Myocyte (in vitro differentiated cells): ENCODE data around the gene BRAT1. TPM values are rescaled to one million over a fixed set of nuclear protein-coding genes. Genes with fewer than 3 reads are reported as not detected.

ENCODE experiments used
- DNase-seq: peaks from one replicate; pipeline ENCODE4 v3.0.0-alpha.2; 2012; ENCODE audit warnings: low read depth
- microRNA-seq: library from miRNA; unstranded; fragments of <30 nt; microRNA quantifications from one replicate; pipeline ENCODE4, GENCODE V29; 2016
- total RNA-seq: library from RNA; depleted of rRNA; stranded (reverse); fragments of >200 nt; gene quantifications from 2 replicates; pipeline ENCODE4 v1.2.3, GENCODE V29; 2014

Gene BRAT1
- total RNA-seq, 1 donor from 2014 or later = 43.1 TPM

GRCh38 chr7:2500701-2501100, 54.6 kb downstream of the BRAT1 start:
- DNase-seq = no peak

GRCh38 chr7:2499719-2500430, 55.4 kb downstream of the BRAT1 start:
- no peak for DNase-seq

GRCh38 chr7:2499181-2499580, 56.1 kb downstream of the BRAT1 start:
- no peak for DNase-seq

DNA sequence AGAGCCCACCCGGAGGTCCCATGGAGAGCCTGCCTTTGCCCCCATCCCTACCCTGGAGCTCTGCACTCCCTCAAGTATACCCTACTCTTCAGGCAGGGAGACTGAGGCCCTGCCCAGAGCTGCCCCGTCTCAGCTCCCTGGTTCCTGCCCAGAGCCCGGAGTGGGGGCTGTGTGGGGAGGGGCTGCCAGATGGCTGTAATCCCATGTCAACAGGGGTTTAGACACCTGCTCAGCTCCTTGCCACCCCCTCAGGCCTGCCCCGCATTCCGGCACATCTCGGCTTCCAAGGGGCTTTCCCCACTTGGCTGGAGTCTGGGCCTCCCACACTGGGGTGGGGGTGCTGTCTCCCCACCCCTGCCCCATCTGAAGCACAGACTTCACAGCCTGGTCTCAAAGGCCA, 56.6 kb downstream of the BRAT1 start:
- DNase-seq = no peak

- DNase-seq = peak; percentile 77
Observed at GRCh38 chr7:2497500-2498336, 57.6 kb downstream of the BRAT1 start.

DNA sequence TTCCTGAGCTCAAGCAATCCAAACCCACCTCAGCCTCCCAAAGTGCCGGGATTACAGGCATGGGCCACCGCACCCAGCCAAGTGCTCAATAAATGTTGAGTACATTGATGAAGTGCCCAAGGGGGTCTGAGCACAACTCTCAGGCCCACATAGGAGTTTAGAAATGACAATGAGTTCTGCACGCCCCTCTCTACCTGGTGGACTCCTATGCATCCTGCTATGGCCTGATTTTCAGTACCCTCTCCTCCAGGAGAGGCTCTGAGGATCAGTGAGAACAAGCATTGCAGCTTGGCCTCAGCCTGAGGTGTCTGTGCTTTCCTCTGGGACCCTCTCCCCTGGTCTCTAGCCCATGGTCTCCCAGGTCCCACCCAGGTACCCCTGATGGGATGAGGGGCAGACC, 58.3 kb downstream of the BRAT1 start:
- DNase-seq = no peak

- DNase-seq = no peak
Observed at GRCh38 chr7:2496375-2496774, 58.9 kb downstream of the BRAT1 start.

- no peak for DNase-seq
Observed at GRCh38 chr7:2495418-2496299, 59.7 kb downstream of the BRAT1 start.

DNA sequence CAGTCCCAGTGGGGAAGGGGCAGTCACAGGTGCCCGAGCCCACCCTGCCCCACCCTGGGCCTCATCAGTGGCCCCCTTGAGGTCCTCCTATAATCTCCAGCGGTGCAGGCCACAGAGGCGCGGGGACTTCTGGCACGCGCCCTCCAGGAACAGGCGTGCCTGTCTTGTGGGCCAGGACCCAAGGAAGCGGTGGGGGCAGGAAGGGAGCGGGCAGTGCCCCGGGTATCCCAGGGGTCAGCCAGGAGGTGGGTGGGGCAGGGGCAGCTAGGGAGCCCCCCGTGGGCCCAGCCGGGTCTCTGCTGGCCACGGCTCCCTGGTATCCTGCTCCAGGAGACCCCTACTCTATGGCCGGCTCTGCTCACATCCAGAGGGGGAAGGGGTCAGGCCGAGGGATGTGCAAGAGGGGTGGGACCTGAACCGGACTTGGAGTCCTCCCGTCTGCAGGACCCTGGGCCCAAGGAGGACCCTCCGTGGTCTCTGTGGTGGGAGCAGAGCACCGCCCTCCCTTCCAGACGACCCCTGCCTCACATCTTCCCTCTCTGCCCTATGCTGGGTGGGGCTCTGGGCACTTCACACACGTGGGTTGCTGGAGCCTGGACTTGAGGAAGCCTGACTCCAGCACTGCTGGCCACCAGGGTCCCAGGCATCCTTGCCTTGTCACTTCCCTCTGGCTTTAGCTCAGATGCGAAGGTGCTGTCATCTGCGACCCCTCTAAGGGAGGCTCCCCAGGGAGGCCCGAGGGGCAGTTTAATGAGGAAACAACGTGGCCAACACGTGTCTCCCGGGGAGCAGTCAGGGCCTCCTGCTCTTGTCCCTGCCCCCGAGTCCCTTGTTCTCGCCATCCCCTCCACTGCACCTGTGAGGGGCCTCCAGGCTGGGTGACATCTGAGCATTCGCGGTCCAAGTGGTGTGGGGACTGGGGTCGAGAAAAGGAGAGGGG, 60.9 kb downstream of the BRAT1 start:
- no peak for DNase-seq

GRCh38 chr7:2493205-2494164, 61.8 kb downstream of the BRAT1 start:
- DNase-seq = no peak

GRCh38 chr7:2492038-2492437, 63.3 kb downstream of the BRAT1 start:
- DNase-seq = no peak

DNA sequence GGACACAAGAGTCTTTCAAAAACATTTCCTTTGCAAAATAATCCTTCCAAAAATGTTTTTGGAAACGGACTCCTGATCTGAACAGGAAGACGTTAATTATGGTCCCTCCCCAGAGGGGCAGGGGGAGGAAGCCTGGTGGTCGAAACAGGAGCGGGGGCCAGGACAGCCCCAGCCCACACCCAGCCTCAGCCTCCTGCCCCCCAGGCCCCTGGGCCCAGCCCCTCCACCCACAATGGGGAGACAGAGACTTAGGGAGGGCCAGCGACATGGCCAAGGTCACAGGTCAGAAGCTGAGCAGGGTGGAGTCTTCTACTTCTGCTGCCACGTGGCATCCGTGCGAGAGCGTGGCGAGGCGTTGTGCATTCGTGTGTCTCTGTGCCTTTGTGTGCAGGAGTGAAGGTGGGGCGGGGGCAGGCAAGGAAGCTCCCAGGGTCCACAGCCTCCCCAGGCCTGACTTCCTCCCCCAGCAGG, 65.1 kb downstream of the BRAT1 start:
- no peak for DNase-seq

GRCh38 chr7:2488681-2489080, 66.6 kb downstream of the BRAT1 start:
- DNase-seq = no peak

DNA sequence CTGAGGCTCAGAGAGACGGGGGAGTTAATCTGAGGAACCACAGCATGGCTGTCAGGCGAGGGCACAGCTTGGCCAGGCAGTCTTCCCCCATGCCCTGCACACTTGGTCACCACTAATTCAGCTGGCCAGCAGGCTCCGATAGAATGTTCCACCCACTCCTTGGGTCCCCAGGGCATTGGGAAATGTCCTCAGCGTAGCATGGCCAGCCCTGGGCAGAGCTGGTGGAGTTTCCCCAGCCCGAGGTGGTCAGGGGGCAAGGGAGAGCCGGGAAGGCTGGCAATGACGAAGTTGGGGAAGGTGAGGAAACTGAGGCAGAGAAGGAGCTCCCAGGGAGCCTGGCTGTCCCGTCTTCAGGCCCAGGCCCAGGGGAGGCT, 67.1 kb downstream of the BRAT1 start:
- peak; percentile 83 for DNase-seq

Small RNA genes lying within 50 kb of the gene (microRNA-seq; reads per million reads assigned to microRNA genes)
- gene MIR4648 = not detected

Other genes starting within 250 kb of the BRAT1 start
- gene SNX8, start 241.1 kb downstream of the BRAT1 start, total RNA-seq = 17.3 and 17.9 TPM in 2 replicates
- 226 and 236 TPM in 2 replicates for gene EIF3B, start 200.7 kb downstream of the BRAT1 start, total RNA-seq
- 6.8 and 8.6 TPM in 2 replicates for gene CHST12, start 151.9 kb downstream of the BRAT1 start, total RNA-seq
- not detected in 2 replicates for gene GRIFIN, start 79.1 kb downstream of the BRAT1 start, total RNA-seq
- gene LFNG, start 35.8 kb downstream of the BRAT1 start, total RNA-seq = 6.8 and 10.8 TPM in 2 replicates
- 12.1 and 13.6 TPM in 2 replicates for gene IQCE, start 3.5 kb upstream of the BRAT1 start, total RNA-seq
- gene TTYH3, start 76.5 kb upstream of the BRAT1 start, total RNA-seq = 27.6 and 29.1 TPM in 2 replicates
- gene AMZ1, start 132.7 kb upstream of the BRAT1 start, total RNA-seq = 0.11 TPM in 1 of 2 replicates, not detected in the other